ENCODE measurements around the gene SLC35G1.

GRCh38 chr10:93874309-93875031 lies 19.3 kb upstream of the SLC35G1 start:
- TF ChIP-seq, protein P1, sequence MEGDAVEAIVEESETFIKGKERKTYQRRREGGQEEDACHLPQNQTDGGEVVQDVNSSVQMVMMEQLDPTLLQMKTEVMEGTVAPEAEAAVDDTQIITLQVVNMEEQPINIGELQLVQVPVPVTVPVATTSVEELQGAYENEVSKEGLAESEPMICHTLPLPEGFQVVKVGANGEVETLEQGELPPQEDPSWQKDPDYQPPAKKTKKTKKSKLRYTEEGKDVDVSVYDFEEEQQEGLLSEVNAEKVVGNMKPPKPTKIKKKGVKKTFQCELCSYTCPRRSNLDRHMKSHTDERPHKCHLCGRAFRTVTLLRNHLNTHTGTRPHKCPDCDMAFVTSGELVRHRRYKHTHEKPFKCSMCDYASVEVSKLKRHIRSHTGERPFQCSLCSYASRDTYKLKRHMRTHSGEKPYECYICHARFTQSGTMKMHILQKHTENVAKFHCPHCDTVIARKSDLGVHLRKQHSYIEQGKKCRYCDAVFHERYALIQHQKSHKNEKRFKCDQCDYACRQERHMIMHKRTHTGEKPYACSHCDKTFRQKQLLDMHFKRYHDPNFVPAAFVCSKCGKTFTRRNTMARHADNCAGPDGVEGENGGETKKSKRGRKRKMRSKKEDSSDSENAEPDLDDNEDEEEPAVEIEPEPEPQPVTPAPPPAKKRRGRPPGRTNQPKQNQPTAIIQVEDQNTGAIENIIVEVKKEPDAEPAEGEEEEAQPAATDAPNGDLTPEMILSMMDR (IDR thresholded peaks at IDR 0.05; ENCODE audit: insufficient read depth, low read length, poor library complexity, severe bottlenecking): no peak
- no peak for TF ChIP-seq EZH2phosphoT487 (conservative IDR thresholded peaks at IDR 0.05; ENCODE audit: low read length)
